ENCODE measurements around the gene UBL3.

UBL3 gene

GRCh38 chr13:29758531-29759114 is 91.8 kb downstream of the UBL3 start:
- H3K4me3 ChIP-seq (replicated peaks in 1 of 2; ENCODE audit: low read depth in 2 of 2, low read length in 2 of 2): no peak overlapping the region
- DNase-seq (ENCODE audit: low read depth in 2 of 2): peak in 1 of 2 donors; percentile 44
- no peak for TF ChIP-seq CTCF (IDR thresholded peaks at IDR 0.05; ENCODE audit: low read depth, low read length)

- peak; percentile 46 to 61 for DNase-seq (ENCODE audit: low read depth in 2 of 2)
- TF ChIP-seq CTCF (IDR thresholded peaks at IDR 0.05; ENCODE audit: low read depth, low read length): no peak
- H3K4me3 ChIP-seq (replicated peaks in 1 of 2; ENCODE audit: low read depth in 2 of 2, low read length in 2 of 2): no peak overlapping the region
Measured at GRCh38 chr13:29756506-29756905, 93.9 kb downstream of the UBL3 start.

- no peak overlapping the region for H3K4me3 ChIP-seq (replicated peaks in 1 of 2; ENCODE audit: low read depth in 2 of 2, low read length in 2 of 2)
- no peak for TF ChIP-seq CTCF (IDR thresholded peaks at IDR 0.05; ENCODE audit: low read depth, low read length)
- DNase-seq (ENCODE audit: low read depth in 2 of 2): peak; percentile 24 to 45
Measured at GRCh38 chr13:29754473-29754806, 96.0 kb downstream of the UBL3 start.

- no peak for TF ChIP-seq CTCF (IDR thresholded peaks at IDR 0.05; ENCODE audit: low read depth, low read length)
- H3K4me3 ChIP-seq (replicated peaks in 1 of 2; ENCODE audit: low read depth in 2 of 2, low read length in 2 of 2): no peak overlapping the region
- DNase-seq (ENCODE audit: low read depth in 2 of 2): peak in 1 of 2 donors; percentile 12
Measured at GRCh38 chr13:29753618-29754472, 96.6 kb downstream of the UBL3 start.

- TF ChIP-seq CTCF (IDR thresholded peaks at IDR 0.05; ENCODE audit: low read depth, low read length): no peak
- DNase-seq (ENCODE audit: low read depth in 2 of 2): no peak
- no peak overlapping the region for H3K4me3 ChIP-seq (replicated peaks in 1 of 2; ENCODE audit: low read depth in 2 of 2, low read length in 2 of 2)
Measured at GRCh38 chr13:29752175-29752574, 98.2 kb downstream of the UBL3 start.

DNA sequence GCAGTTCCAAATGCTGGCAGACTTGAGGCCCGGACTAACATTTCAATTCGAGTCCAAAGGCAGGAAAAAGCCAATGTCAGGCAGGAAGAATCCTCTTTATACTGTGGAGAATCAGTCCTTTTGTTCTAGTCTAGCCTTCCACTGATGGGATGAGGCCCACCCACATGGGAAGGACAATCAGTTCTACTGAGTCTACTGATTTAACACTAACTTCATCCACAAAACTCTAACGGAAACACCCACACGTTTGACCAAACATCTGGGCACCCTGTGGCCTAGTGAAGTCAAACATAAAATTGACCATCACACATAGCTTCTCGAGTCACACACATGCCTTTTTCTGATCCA is 100.3 kb downstream of the UBL3 start:
- no peak for DNase-seq (ENCODE audit: low read depth in 2 of 2)
- no peak overlapping the region for H3K4me3 ChIP-seq (replicated peaks in 1 of 2; ENCODE audit: low read depth in 2 of 2, low read length in 2 of 2)
- TF ChIP-seq CTCF (IDR thresholded peaks at IDR 0.05; ENCODE audit: low read depth, low read length): no peak
